ENCODE results near the gene LRRC3.

Gene LRRC3

GRCh38 chr21:44456915-44457736 is 1.8 kb downstream of the LRRC3 start:
- no peak for DNase-seq (ENCODE audit: low spot score)

GRCh38 chr21:44458971-44459711 is 3.8 kb downstream of the LRRC3 start:
- no peak for DNase-seq (ENCODE audit: low spot score)

- no peak for DNase-seq (ENCODE audit: low spot score)
These were observed 4.6 kb downstream of the LRRC3 start for GRCh38 chr21:44459712-44460440.

GRCh38 chr21:44460441-44460755 is 5.1 kb downstream of the LRRC3 start:
- DNase-seq (ENCODE audit: low spot score) = no peak

GRCh38 chr21:44461005-44461404 is 5.7 kb downstream of the LRRC3 start:
- no peak for DNase-seq (ENCODE audit: low spot score)

GRCh38 chr21:44461464-44462001 is 6.2 kb downstream of the LRRC3 start:
- DNase-seq (ENCODE audit: low spot score) = no peak

GRCh38 chr21:44462086-44462833 is 7.0 kb downstream of the LRRC3 start:
- DNase-seq (ENCODE audit: low spot score) = no peak

GRCh38 chr21:44462834-44463200 is 7.5 kb downstream of the LRRC3 start:
- DNase-seq (ENCODE audit: low spot score) = no peak

- no peak for DNase-seq (ENCODE audit: low spot score)
These were observed 8.4 kb downstream of the LRRC3 start for GRCh38 chr21:44463724-44464123.

GRCh38 chr21:44464351-44464750 is 9.0 kb downstream of the LRRC3 start:
- no peak for DNase-seq (ENCODE audit: low spot score)

- no peak for DNase-seq (ENCODE audit: low spot score)
These were observed 11.1 kb downstream of the LRRC3 start for GRCh38 chr21:44466351-44466954.

- no peak for DNase-seq (ENCODE audit: low spot score)
These were observed 11.9 kb downstream of the LRRC3 start for GRCh38 chr21:44466996-44467858.

GRCh38 chr21:44467859-44468195 is 12.5 kb downstream of the LRRC3 start:
- no peak for DNase-seq (ENCODE audit: low spot score)

GRCh38 chr21:44471341-44471740 is 16.0 kb downstream of the LRRC3 start:
- no peak for DNase-seq (ENCODE audit: low spot score)

- no peak for DNase-seq (ENCODE audit: low spot score)
These were observed 16.7 kb downstream of the LRRC3 start for GRCh38 chr21:44471996-44472395.

- no peak for DNase-seq (ENCODE audit: low spot score)
These were observed 18.7 kb downstream of the LRRC3 start for GRCh38 chr21:44473915-44474555.

GRCh38 chr21:44475266-44475845 is 20.0 kb downstream of the LRRC3 start:
- no peak for DNase-seq (ENCODE audit: low spot score)

- DNase-seq (ENCODE audit: low spot score) = no peak
These were observed 21.8 kb downstream of the LRRC3 start for GRCh38 chr21:44477131-44477530.

GRCh38 chr21:44477712-44478111 is 22.4 kb downstream of the LRRC3 start:
- DNase-seq (ENCODE audit: low spot score) = no peak
